GM19193 (cell line): Measurements from ENCODE around the gene BEST3.

ENCODE experiments used
- POLR2A ChIP-seq: IDR thresholded peaks from 4 replicates; pipeline ENCODE4 v1.6.1; 2011; ENCODE audit not compliant: insufficient read depth, insufficient read length; ENCODE audit errors: extremely low read depth

Gene BEST3

DNA sequence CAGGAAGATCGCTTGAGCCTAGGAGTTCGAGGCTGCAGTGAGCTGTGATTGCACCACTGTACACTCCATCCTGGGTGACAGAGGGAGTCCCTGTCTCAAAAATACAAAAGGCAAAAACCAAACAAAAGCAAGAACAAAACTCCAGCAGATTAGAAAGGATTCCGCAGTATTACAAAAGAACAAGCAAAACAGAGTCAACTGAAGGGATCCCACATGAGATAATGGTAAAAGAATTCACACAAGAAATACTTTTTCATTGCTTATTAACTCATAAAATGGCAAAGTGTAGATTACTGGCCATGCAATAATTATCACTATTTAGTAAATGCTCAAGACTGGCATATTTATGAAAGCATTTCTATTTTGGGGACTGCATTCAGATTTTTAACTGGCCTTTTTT is 35.4 kb downstream of the BEST3 start:
- TF ChIP-seq POLR2A, result no peak

DNA sequence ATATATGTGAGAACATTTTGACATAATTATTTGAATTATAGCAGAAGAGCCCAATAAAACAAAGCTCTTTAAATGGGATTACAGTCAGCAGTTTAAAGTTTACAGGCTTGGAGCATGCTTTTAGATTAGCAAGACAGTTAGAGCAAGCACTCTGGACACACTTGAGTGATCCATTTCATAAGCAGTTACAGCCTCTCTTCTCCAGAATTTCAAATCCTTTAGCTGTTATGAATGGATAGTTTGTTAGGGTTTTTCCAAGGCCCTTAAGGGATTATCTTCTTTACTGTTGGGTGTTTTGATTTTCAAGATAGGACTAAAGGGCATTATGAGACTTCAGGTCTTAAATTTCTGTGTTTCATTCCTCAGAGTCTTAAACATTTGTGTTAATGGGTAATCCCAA is 36.3 kb downstream of the BEST3 start:
- TF ChIP-seq POLR2A, result no peak

DNA sequence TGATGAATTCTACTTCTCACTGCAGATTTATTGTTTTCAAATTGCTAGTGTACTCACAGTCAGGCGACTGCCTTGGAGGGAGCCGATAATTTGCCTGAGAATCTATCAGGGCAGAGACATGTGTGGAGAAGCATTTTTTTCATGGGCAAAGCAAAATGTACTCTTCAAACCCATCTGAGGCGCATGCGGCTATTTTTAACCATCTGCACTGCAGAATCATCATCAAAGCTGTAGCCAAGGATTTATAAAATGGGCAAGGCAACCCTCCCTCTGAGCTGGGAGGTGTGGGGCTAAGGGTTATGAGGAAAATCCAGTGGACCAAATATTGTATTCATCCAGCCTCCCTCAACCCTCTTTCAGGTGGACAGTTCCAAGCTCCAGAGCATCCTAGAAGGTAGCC is 37.7 kb downstream of the BEST3 start:
- TF ChIP-seq POLR2A, result no peak

DNA sequence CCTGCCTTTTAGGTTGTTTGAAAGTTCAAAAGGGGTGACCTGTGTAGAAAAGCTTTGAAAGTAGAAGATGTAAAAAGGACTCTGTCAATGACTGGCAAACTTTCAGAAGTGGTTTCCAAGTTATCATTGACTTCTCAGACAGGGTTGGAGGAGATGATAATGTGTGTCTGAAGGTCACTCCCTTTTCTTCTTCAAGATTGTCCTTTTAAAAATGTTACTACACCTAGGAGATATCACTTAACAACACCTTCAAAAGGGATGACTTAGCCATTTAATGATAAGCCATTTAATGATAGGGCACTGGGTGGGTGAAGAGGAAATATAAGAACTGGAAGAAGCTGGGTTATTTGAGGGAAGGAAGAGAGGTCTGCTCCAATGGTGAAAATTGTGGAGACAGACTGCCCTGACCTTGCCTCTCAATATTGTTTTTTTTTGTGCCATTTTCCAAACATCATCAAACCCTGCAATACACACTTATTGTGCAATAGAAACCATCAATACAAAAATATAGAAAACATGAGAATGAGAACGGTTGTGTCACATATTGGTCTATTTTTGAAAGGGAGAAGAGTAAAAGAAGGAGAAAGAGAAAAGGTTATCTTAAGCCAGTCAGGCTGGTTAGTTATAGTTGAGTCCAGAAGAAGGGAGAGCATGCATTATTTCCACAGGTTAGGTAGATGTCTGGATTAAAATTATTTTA is 38.8 kb downstream of the BEST3 start:
- no peak for TF ChIP-seq POLR2A

DNA sequence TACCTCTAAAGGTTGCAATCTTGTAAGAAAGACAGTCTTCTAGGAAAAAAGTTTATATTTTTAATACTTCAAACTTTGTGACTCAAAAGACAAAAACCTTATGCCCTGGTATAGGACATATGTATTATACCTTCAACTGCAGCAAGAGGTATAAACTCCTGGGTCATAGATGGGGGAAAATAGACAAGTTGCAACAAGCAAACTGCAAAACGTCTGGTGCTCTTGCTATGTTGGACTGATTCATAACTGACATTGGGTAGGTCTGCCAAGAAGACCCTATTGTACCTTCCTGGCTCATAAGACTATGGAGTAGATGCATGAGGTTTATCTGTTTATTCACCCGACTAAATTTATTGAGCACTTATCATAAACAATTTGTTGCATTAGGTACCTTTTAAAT is 40.9 kb downstream of the BEST3 start:
- no peak for TF ChIP-seq POLR2A

DNA sequence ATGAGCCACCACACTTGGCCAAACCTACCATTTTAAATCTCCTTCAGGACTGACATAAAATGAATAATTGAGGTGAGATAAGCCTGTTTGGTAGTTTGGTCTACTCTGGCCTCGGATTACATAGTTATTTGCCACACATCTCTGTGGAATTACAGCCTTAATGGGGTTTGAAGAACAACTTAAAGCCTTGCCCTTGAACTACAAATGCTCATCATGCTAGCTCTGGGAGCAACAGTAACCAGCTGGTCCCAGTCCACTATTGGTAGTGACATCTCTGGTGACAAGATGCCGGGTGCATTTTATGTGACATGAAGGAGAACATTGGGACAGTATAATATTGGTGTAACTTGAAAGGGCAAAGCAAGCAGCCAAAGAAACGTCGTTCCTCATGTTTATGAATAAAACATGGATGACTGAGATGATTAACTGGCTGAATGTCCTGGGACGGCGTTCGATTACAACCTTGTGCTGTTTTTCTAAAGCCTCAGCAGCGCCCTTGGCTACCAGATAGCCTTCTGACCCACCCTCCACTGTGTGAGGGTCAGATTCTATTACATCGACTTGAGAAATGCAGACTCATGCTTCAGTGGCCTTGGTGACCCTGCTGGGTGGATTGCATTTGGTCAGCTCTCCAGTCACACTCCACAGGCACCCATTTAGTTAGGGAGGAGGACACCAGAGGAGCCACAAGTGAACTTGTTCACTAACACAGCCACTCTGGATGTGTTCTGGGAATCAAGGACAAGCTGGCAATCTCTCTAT is 41.5 kb downstream of the BEST3 start:
- no peak for TF ChIP-seq POLR2A

DNA sequence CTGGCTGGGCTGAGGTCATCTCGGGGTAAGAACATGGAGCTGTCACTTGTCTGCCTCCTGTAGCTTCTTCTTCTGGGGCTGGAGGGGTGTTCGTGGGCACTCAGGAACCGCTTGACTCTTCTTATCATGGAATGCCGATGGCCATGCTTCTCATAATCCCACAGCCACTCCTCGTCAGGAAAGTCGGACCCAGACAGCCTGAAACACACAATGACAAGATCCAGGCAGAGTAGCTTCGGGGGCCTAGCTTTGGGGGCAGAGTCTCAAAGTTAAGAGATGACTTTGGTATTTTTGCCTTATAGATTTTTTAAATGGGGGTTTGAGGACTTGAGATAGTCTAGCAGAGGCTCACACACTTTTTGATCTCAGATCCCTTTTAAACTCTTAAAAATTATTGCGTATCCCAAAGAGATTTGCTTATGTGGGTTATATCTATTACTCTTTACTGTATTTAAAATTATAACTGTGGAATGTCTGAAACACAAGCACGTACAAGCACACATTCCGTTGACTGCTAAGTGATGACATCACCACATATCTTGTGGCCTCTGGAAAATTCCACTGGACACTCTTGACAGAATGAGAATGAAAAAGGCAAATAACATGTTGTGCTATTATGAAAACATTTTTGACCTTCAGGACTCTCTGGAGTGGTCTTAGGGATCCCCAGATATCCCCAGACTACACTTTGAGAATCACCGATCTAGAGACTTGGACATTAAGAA is 43.3 kb downstream of the BEST3 start:
- TF ChIP-seq POLR2A, result no peak

DNA sequence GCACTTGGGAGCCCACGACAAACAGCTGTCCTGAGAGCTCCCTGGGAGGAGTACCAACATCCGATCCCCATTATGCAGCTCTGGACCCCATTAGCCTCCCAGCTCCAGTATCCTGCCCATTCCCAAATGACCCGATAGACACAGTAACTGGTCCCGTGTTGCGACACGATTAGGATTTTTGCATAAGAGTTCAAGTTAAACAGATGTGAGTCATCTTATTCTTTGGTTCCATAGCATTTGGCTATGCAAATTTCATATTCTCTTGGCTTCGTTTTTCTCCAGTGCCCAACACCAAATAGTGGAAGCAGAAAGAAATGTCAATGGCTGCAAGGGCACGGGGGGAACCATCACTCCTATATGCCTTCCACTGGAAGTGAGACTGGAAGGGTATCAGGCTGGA is 45.4 kb downstream of the BEST3 start:
- no peak for TF ChIP-seq POLR2A

DNA sequence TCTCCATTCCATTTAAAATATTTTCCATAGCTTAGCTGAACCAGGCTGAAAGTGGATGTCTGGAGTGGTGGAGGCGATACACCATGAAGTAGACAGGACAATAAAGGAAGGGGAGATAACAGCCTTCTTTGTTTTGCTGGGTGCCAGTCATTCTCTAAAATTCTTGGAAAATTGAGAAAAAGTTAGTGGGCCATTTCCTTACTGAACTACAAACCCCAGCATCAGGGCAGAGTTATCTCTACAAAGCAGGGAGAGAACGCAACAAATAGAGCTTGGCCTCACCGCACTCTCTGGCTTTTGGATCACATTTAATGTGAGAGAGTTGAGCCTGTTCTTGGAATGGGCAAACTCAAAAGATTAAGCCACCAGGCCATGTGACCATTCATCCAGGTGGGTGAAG is 47.2 kb downstream of the BEST3 start:
- TF ChIP-seq POLR2A, result no peak

DNA sequence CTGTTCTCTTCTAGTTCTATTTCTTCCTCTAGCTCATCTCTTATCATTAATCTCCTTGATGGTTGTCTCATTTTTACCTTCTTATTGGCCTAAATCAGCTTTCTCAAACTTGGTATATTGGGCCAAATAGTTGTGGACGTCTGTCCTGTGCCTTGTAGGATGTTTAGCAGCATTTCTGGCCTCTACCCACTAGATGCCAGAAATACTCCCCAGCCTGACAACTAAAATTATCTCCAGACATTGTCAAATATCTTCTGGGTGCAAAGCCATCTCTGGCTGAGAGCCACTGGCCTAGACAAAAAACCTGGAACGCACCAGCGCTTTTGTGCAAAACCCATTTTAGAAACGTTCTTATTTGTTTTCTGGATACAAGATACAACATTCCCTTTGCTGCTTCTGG is 49.6 kb downstream of the BEST3 start:
- no peak for TF ChIP-seq POLR2A

DNA sequence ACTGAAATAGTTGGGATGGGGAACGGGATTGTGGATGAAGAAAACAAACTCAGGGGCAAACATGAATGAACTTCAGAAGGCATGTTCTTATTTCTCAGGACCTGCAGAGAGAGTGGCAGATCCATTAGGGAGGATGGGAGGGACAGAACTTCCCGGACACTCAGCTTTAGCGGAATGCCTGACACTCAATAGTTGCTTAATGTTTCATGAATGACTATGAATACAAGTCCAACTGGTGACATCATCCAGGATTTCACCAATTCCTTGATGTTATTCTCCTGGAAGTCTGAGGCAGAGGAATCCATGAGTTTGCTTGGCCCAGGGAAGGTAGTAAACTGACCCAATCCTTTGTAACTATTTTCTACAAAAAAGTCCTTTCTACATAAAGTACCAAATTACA is 50.6 kb downstream of the BEST3 start:
- no peak for TF ChIP-seq POLR2A

DNA sequence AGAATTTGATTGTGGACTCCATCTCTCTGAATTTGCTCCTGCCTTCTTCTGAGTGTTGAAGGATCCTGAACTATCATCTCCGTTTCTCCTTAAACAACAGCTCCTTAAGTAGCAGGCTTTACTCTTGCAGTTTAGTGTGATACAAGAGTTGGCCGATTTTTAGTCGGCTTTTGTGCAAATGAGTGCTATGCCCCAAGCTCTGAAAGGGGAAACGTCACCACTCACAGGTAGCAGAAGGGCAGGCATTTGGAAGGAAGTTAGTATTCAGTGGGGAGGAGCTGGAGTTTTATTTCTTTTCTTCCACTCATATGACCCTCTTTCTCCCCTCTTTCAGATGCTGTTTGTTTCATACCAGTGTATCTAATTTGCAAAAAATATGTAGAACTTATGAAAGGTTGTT is 51.9 kb downstream of the BEST3 start:
- no peak for TF ChIP-seq POLR2A

DNA sequence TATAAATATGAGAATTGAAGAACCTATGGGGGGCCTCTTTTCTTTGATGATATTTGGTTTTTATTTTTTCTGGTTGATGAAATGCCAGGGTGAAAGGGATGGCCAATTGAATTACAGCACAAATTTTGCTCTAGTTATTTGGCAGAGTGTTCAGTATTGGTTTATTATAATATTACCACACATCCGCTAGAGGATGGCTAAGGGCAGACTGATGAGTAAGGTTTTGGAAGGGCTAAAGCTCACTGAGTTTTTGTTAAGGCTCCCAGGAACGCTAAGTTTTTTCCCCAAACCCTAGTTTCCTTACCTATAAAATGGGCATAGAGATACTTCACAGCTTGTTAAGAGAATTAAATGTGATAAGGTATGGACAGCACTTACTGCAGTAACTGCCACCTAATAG is 54.1 kb downstream of the BEST3 start:
- TF ChIP-seq POLR2A, result no peak

DNA sequence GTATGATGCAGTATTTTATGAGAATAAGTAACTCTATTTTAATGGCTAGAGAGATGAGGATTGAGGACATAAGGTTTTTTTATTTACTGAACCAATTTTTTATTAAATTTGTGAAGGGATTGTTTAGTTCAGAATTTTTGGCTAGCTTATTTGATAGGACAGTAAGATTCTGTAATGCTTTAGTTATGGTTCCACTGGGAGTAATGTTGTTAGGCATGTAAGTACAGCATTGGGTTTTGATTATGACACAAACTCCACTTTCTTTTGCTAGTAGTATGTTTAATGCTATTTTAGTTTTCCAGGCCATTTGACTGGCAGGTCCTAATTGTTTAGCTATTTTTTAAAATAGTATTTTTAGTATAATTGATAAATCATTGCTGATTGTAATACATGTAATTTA is 54.6 kb downstream of the BEST3 start:
- TF ChIP-seq POLR2A, result no peak

DNA sequence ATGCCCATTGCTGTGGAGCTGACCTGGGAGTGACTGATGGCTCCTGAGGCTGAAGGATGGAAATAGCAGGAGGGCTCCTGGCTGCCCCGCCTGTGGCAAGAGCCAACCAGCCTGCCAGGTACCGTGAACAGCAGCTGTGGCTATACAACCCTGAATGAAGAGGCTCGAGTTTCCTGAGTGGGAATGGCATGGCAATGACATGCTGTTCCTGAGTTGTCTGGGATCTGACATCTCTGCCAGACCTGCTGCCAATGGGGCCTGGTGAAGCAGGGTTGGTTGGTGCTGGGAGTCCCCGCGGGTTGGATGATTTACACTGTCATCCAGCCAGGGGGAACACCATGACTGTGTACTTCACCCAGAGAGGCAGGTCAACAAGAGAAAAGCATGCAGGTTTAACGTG is 56.6 kb downstream of the BEST3 start:
- TF ChIP-seq POLR2A, result no peak

DNA sequence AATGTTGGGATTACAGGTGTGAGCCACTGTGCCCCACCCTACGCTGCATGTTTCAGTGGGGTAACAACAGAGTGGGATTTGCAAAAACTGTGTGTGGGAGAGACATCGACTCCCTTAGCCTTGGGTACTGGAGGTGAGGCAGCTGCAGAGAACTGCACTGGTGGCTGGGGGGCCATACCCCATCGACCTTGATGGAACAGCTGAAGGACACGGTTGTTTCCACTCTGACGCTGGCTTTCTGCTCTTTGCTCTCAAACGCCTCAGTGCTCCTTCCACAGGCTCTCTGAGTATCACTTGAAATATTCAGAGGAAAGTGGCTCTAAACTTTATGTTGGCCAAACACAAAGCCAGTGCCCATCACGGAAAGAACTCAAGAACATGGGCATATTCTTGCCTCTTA is 57.6 kb downstream of the BEST3 start:
- TF ChIP-seq POLR2A, result no peak
